ENCODE results near the gene DBNDD1.
"Not testable (repeated sequence)": the region's sequence is repeated elsewhere in the genome, so short reads cannot be mapped to it uniquely, and the experiment has no call there.

- TF ChIP-seq CTCF (IDR thresholded peaks at IDR 0.05; ENCODE audit: poor library complexity); EZH2 (IDR thresholded peaks at IDR 0.05; ENCODE audit: borderline replicate concordance): not testable (repeated sequence)
Measured at GRCh38 chr16:90007635-90008234, 11.5 kb downstream of the DBNDD1 start.

Measured in hepatocyte (in vitro differentiated cells).